Stimulated activated CD4-positive, alpha-beta T cell treated with anti-CD3 and anti-CD28 coated beads, Interleukin-4, amount 100 ng/mL, for 4 hours (primary cell): ENCODE results near the gene RHBDD2.
"Not testable (repeated sequence)": the region's sequence is repeated elsewhere in the genome, so short reads cannot be mapped to it uniquely, and the experiment has no call there.

Source experiments
- DNase-seq, 2 experiments: peaks; one replicate each; pipeline ENCODE4 v3.0.0-alpha.2; 2020

RHBDD2 gene

GRCh38 chr7:75866489-75867389 is 12.1 kb upstream of the RHBDD2 start:
- peak in 1 of 2 experiments; percentile 27 for DNase-seq

GRCh38 chr7:75867390-75867717 is 11.5 kb upstream of the RHBDD2 start:
- DNase-seq = no peak

GRCh38 chr7:75868153-75868552 is 10.7 kb upstream of the RHBDD2 start:
- no peak for DNase-seq

GRCh38 chr7:75869776-75870379 is 9.0 kb upstream of the RHBDD2 start:
- DNase-seq = no peak

GRCh38 chr7:75870557-75871161 is 8.2 kb upstream of the RHBDD2 start:
- DNase-seq = peak in 1 of 2 experiments; percentile 38

- no peak for DNase-seq
Observed at GRCh38 chr7:75872073-75872782, 6.6 kb upstream of the RHBDD2 start.

GRCh38 chr7:75874180-75874579 is 4.7 kb upstream of the RHBDD2 start:
- not testable (repeated sequence) for DNase-seq

- DNase-seq = no peak
Observed at GRCh38 chr7:75875113-75876080, 3.4 kb upstream of the RHBDD2 start.

GRCh38 chr7:75876126-75876881 is 2.5 kb upstream of the RHBDD2 start:
- DNase-seq = no peak

GRCh38 chr7:75878312-75878768 is 494 bp upstream of the RHBDD2 start:
- DNase-seq = no peak

- DNase-seq = peak in 1 of 2 experiments; percentile 34
Observed at GRCh38 chr7:75879771-75880184, 944 bp downstream of the RHBDD2 start.

GRCh38 chr7:75880242-75880641 is 1.4 kb downstream of the RHBDD2 start:
- no peak for DNase-seq

- DNase-seq = no peak
Observed at GRCh38 chr7:75881436-75882095, 2.7 kb downstream of the RHBDD2 start.

GRCh38 chr7:75883265-75883824 is 4.5 kb downstream of the RHBDD2 start:
- not testable (repeated sequence) for DNase-seq

- no peak for DNase-seq
Observed at GRCh38 chr7:75884476-75884875, 5.6 kb downstream of the RHBDD2 start.

GRCh38 chr7:75885036-75885435 is 6.2 kb downstream of the RHBDD2 start:
- DNase-seq = no peak

- no peak for DNase-seq
Observed at GRCh38 chr7:75887669-75888369, 9.0 kb downstream of the RHBDD2 start.

- DNase-seq = no peak
Observed at GRCh38 chr7:75888464-75889222, 9.8 kb downstream of the RHBDD2 start.
